GM12801 (cell line): ENCODE data around the gene SURF1.

Experiments
- CTCF ChIP-seq: IDR thresholded peaks from one replicate; pipeline ENCODE4 v1.5.1; 2011; ENCODE audit warnings: control low read depth; ENCODE audit not compliant: insufficient read length; ENCODE audit errors: extremely low read depth

Gene SURF1

GRCh38 chr9:133351526-133351907 is 4.8 kb downstream of the SURF1 start:
- TF ChIP-seq CTCF, result no peak

- TF ChIP-seq CTCF, result no peak
Observed at GRCh38 chr9:133349965-133350616, 6.2 kb downstream of the SURF1 start.

GRCh38 chr9:133348718-133349573 is 7.3 kb downstream of the SURF1 start:
- no peak for TF ChIP-seq CTCF

GRCh38 chr9:133347985-133348717 is 8.1 kb downstream of the SURF1 start, which contains the start of the genes MED22 and RPL7A:
TSS of gene MED22 (minus strand) at chr9:133348131. CDS start at chr9:133346662, 1,469 bp downstream.
TSS of gene RPL7A (plus strand) at chr9:133348218. CDS start at chr9:133348244, 26 bp downstream.
- TF ChIP-seq CTCF, result no peak

- no peak for TF ChIP-seq CTCF
Observed at GRCh38 chr9:133347515-133347984, 8.7 kb downstream of the SURF1 start.

- no peak for TF ChIP-seq CTCF
Observed at GRCh38 chr9:133346021-133346785, 10.1 kb downstream of the SURF1 start.
